Right renal pelvis (tissue), 4 donors: ENCODE data around the gene CAMK1D. TPM values are rescaled to one million over a fixed set of nuclear protein-coding genes. Genes with fewer than 3 reads are reported as not detected.
"Not testable (repeated sequence)": the region's sequence is repeated elsewhere in the genome, so short reads cannot be mapped to it uniquely, and the experiment has no call there.

Experiments
- DNase-seq, 4 donors: peaks; one replicate each; pipeline ENCODE4 v3.0.0-alpha.2; 2013; ENCODE audit warnings: low read depth in 4 of 4, low spot score in 3 of 4, missing footprints in 1 of 4
- polyA plus RNA-seq, 4 donors: library from polyadenylated mRNA; unstranded; fragments of 120-200 nt; gene quantifications; one replicate each; pipeline ENCODE4 v1.2.1, GENCODE V29; 2013; ENCODE audit not compliant: insufficient read length in 4 of 4

Gene CAMK1D
- polyA plus RNA-seq, 4 donors, result 10.5 to 12.4 (median 11.0) TPM

- no peak for DNase-seq
Observed at GRCh38 chr10:12487366-12487765, 138.0 kb downstream of the CAMK1D start.

DNA sequence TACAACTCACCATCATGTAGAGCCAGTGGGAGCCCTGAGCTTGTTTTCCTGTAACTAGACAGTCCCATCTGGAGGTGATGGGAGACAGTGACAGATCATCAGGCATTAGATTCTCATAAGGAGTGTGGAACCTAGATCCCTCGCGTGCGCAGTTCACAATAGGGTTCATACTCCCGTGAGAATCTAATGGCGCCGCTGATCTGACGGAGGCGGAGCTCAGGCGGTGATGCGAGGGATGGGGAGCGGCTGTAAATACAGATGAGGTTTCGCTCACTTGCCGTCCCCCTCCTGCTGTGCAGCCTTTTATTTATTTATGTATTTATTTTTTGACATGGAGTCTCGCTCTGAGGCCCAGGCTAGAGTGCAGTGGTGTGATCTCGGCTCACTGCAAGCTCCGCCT lies 139.3 kb downstream of the CAMK1D start:
- no peak for DNase-seq

- DNase-seq, result no peak
Observed at GRCh38 chr10:12489357-12489756, 140.0 kb downstream of the CAMK1D start.

DNA sequence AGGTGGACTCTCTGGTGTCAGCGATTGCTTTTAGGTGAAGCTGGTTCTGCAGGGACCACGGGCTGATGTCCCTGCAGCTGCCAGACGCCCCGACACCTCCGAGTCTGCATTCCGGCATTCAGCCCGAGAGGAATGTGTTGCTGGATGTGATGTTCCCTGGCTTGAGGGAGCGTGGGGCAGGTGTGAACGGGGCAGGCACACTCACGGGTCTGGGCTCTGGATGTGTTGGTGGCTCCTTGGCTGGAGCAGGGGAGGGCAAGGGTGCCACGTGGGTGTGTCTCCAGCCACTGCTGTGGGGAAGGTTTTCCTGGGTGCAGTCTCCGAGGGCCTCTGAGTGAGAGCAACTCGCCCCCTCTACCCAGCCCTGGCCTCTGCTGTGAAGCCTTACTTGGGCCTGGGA lies 140.5 kb downstream of the CAMK1D start:
- no peak for DNase-seq

GRCh38 chr10:12490963-12491362 lies 141.6 kb downstream of the CAMK1D start:
- DNase-seq, result no peak

GRCh38 chr10:12491491-12491890 lies 142.1 kb downstream of the CAMK1D start:
- no peak for DNase-seq

DNA sequence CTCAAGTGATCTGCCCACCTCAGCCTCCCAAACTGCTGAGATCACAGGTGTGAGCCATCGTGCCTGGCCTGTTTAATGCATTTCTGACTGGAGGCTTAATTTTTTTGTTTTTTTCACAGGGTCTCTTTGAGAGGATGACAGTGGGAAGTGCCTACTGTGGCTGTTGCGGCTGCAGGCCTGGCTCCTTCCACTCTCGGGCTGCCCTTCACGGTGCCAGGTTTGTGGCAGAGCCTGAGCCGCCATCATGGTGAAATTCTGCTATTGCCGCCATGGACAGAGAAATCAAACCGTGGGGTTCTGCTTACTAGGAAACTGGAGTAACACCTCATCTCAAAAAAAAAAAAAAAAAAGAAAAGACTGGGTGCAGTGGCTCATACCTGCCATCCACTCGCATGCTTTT lies 142.7 kb downstream of the CAMK1D start:
- DNase-seq, result no peak

DNA sequence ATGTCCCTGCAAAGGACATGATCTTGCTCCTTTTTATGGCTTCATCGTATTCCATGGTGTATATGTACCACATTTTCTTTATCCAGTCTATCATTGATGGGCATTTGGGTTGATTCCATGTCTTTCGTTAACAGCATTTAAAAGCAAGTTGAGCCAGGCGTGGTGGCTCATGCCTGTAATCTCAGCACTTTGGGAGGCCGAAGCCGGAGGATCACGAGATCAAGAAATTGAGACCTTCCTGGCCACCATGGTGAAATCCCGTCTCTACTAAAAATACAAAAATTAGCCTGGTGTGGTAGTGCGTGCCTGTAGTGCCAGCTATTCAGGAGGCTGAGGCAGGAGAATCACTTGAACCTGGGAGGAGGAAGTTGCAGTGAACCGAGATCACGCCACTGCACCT lies 147.7 kb downstream of the CAMK1D start:
- not testable (repeated sequence) for DNase-seq

DNA sequence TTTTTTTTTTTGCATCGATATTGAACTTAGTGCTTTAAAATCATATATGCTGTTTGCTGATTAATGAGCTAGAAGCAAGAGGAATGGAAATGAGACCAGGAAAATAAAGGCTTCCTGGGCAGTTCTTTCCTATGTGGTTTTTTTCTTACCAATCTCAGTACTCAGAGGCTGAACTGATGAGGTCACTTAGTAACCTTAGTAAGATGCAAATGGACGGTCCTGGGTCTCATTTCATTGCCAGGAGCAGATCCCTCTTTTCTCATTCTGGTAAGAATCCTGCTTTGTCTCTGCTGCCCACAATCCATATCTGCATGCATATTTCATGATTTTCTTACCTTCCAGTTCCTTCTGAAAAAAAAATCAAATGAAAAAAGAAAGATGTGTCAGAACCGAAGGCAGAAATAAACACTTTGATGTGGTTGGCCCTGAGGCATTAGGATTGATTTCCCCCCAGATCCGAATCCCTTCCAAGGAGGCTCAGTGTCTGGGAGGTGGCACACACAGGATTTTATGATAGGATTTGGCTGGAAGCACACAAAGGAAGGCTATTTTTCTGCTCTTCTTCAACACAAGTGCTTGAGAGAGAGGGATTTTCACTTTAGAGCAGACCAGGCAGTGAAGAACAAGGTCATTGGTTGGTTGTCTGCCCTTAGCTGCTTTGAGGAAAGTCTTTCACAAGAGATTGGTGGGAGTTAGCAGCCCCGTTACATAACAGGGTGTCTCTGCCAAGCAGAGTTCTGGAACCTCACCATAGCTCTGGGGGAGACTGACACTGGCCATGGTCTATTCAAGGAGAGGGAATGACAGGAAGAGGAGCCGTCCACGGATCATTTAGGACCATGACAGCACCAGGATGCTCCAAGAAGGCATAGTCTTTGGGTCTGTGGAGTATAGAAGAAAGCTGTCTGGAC lies 150.0 kb downstream of the CAMK1D start:
- no peak for DNase-seq

DNA sequence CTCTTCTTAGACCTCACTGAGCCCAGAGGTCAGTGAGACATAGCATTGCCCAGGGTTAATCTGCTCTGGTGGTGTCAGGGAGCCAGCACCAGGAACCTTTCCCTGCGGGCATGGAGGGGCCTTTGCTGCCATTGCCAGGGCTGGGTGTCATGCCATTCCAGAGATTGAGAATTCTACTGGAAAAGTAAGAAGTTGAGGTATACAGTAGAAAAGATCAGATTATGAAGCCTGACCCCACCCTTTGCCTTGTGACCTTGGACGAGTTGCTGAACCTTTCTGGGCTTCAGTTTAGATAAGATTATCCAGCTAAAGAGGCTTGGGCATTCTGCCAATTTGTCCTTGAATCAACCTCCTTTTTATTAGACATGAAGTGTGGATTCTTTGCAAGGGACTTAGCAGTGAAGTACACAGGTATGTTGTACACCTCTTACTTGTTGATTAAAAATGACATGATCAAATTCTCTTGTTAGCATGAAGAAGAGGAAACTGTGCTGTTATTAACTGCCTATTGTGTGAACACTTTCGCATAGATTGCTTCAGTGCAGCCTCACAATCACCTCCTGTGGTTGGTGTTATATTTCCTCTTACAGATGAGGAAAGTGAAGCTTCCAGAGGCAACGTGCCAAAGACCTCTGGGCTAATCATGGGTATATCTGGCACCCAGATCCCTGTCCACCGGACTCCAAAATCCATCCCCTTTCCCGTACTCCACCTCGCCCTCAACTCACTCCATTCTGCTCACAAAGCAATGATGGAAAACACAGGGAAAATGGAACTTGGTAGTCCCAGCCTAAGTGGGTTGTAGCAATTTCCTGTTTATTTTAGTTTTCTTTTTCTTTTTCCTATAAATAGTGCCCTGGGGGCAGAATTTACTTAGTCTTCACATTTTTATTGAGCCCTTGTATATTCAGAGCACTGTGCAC lies 151.3 kb downstream of the CAMK1D start:
- DNase-seq, result no peak

- DNase-seq, result no peak
Observed at GRCh38 chr10:12501324-12501723, 152.0 kb downstream of the CAMK1D start.

- no peak for DNase-seq
Observed at GRCh38 chr10:12501841-12502525, 152.6 kb downstream of the CAMK1D start.

GRCh38 chr10:12502526-12503274 lies 153.4 kb downstream of the CAMK1D start:
- no peak for DNase-seq

DNA sequence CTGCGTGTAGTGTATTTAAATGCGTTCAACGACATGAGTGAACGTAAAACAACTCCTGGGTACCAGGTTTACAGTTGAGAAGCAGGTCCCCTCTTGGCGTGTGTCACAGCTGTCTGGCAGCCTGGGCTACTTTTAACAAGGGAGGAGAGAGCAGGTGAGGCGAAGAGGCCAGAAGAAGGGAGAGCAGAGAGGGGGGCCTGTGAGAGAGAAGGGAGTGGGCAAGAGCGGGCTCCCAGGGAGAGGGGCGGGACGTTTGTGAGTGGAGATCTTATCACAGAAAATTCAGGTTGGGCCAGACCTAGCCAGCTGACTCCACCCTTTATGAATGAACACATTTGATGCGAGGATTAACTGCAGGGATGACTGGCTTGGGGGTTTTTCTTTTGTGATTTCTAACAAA lies 154.0 kb downstream of the CAMK1D start:
- DNase-seq, result no peak

- no peak for DNase-seq
Observed at GRCh38 chr10:12504176-12504575, 154.8 kb downstream of the CAMK1D start.

DNA sequence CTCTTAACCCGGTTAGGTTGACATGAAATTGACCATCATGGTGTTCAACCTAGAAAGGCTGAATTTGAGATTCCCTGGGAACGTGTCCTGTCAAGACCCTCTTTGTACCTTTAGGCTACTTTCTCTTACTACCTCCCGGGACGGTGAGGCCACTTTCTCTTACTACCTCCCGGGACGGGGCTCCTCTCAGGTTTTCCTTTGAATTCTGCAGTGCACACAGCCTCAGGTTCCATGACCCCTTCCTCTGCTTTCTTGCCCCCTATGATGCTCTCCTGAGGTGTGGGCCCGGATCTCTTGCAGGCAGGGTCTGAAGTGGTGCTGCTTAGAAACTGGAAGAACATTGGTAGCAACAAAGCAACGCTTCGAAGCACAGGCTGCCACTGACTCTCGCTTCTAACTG lies 155.3 kb downstream of the CAMK1D start:
- DNase-seq, result no peak

- no peak for DNase-seq
Observed at GRCh38 chr10:12505683-12506082, 156.3 kb downstream of the CAMK1D start.

GRCh38 chr10:12507165-12507850 lies 158.0 kb downstream of the CAMK1D start:
- no peak for DNase-seq

DNA sequence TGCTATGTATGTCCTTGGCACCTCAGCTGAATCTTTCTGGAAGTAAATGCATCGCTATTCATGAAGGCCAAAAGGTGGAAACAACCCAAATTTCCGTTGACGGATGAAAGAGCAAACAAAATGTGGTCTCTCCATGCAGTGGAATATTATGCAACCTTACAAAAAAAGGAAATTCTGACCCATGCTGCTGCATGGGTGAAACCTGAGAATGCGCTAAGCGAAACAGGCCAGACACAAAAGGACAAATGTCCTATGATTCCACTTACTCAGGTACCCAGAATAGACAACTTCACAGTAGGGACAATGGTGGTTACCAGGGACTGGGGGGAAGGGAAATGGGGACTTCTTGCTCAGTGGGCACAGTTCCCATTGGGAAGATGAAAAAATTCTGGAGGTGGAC lies 158.8 kb downstream of the CAMK1D start:
- DNase-seq, result no peak
